ENCODE results near the gene LITAF.

- TF ChIP-seq, protein P1, sequence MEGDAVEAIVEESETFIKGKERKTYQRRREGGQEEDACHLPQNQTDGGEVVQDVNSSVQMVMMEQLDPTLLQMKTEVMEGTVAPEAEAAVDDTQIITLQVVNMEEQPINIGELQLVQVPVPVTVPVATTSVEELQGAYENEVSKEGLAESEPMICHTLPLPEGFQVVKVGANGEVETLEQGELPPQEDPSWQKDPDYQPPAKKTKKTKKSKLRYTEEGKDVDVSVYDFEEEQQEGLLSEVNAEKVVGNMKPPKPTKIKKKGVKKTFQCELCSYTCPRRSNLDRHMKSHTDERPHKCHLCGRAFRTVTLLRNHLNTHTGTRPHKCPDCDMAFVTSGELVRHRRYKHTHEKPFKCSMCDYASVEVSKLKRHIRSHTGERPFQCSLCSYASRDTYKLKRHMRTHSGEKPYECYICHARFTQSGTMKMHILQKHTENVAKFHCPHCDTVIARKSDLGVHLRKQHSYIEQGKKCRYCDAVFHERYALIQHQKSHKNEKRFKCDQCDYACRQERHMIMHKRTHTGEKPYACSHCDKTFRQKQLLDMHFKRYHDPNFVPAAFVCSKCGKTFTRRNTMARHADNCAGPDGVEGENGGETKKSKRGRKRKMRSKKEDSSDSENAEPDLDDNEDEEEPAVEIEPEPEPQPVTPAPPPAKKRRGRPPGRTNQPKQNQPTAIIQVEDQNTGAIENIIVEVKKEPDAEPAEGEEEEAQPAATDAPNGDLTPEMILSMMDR (IDR thresholded peaks at IDR 0.05) = no peak
- TF ChIP-seq POLR2A (IDR thresholded peaks at IDR 0.05) = no peak
These were observed 24.3 kb downstream of the LITAF start for GRCh38 chr16:11562411-11562810.
